Measurements from ENCODE around the gene LGALS7.

Gene LGALS7

DNA sequence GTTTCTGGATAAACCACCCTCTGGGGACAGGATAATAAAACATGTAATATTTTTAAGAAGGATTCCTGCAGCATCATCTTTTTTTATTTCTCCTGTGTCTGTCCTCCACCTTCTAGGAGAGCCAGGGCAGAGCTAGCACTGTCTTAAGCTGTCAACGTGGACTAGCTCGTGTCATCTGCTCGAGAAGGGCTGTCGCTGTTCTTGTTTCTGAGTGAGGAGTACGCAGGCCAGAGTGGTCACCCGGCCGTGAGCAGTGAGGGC is 42.9 kb downstream of the LGALS7 start:
- Histone ChIP-seq H3K9ac (ENCODE audit: low read depth, low read length, poor library complexity) (no peak overlapping the region), H3K36me3 (replicated peaks in 1 of 2; ENCODE audit: control insufficient read depth in 2 of 2, insufficient read depth in 2 of 2, low read length in 2 of 2) (peaks cover 46 to 64% of the 10 kb centered on the region in 2 donors), H2BK120ac (ENCODE audit: low read depth, low read length) (no peak overlapping the region), H3K18ac (ENCODE audit: low read length) (no peak overlapping the region), H3K4me1 (ENCODE audit: control insufficient read depth in 2 of 2, insufficient read depth in 1 of 2, low read depth in 1 of 2, low read length in 2 of 2) (peaks cover 0 to 3% of the 10 kb centered on the region in 2 donors), H3K79me1 (ENCODE audit: low read depth, low read length) (peaks cover 11% of the 10 kb centered on the region), H2BK12ac (ENCODE audit: low read length) (no peak overlapping the region), H3K14ac (ENCODE audit: low read length) (no peak overlapping the region), H3K23ac (ENCODE audit: low read depth, low read length, poor library complexity) (peak overlapping the region; percentile 93), H3K4ac (ENCODE audit: low read length) (no peak overlapping the region), H2BK15ac (ENCODE audit: low read length) (no peak overlapping the region), H4K91ac (ENCODE audit: low read depth, low read length, poor library complexity) (no peak overlapping the region), H4K8ac (ENCODE audit: low read depth, low read length) (no peak overlapping the region), H3K27me3 (ENCODE audit: control insufficient read depth in 3 of 3, insufficient read depth in 3 of 3, low read depth in 1 of 3, low read length in 3 of 3) (no peaks in the 10 kb centered on the region), H3K27ac (replicated peaks; ENCODE audit: low read length) (no peak overlapping the region), H3K9me3 (replicated peaks in 1 of 2; ENCODE audit: control insufficient read depth in 2 of 2, insufficient read depth in 1 of 2, low read depth in 1 of 2, low read length in 2 of 2) (no peaks in the 10 kb centered on the region), H3K4me3 (ENCODE audit: low read length in 2 of 2) (no peak overlapping the region), H2AK5ac (ENCODE audit: low read depth, low read length) (no peak overlapping the region), H2AFZ (ENCODE audit: low read length) (no peak overlapping the region), H2BK5ac (ENCODE audit: low read length) (no peak overlapping the region), H3K4me2 (ENCODE audit: insufficient read depth, low read length, poor library complexity, severe bottlenecking) (no peak overlapping the region)
- no peak for DNase-seq (ENCODE audit: low spot score)
- no CpG with 5 or more reads among the region's 7 CpGs for WGBS, 2 donors (ENCODE audit: extremely low coverage in 2 of 2, insufficient read length in 2 of 2, insufficient replicate concordance in 1 of 2)

GRCh38 chr19:38729653-38730469 is 43.5 kb downstream of the LGALS7 start:
- H3K4ac ChIP-seq (ENCODE audit: low read length) = no peak overlapping the region
- no peak overlapping the region for H2BK120ac ChIP-seq (ENCODE audit: low read depth, low read length)
- peak; percentile 46 for DNase-seq (ENCODE audit: low spot score)
- no peak overlapping the region for H3K18ac ChIP-seq (ENCODE audit: low read length)
- H3K27ac ChIP-seq (replicated peaks; ENCODE audit: low read length) = no peak overlapping the region
- peaks cover 52 to 69% of the 10 kb centered on the region in 2 donors for H3K36me3 ChIP-seq (replicated peaks in 1 of 2; ENCODE audit: control insufficient read depth in 2 of 2, insufficient read depth in 2 of 2, low read length in 2 of 2)
- H3K23ac ChIP-seq (ENCODE audit: low read depth, low read length, poor library complexity) = no peak overlapping the region
- no peak overlapping the region for H3K14ac ChIP-seq (ENCODE audit: low read length)
- H3K4me1 ChIP-seq (ENCODE audit: control insufficient read depth in 2 of 2, insufficient read depth in 1 of 2, low read depth in 1 of 2, low read length in 2 of 2) = peaks cover 0 to 2% of the 10 kb centered on the region in 2 donors
- H3K9me3 ChIP-seq (replicated peaks in 1 of 2; ENCODE audit: control insufficient read depth in 2 of 2, insufficient read depth in 1 of 2, low read depth in 1 of 2, low read length in 2 of 2) = no peaks in the 10 kb centered on the region
- H3K79me1 ChIP-seq (ENCODE audit: low read depth, low read length) = peaks cover 14% of the 10 kb centered on the region
- no peak overlapping the region for H2BK12ac ChIP-seq (ENCODE audit: low read length)
- no peak overlapping the region for H2AFZ ChIP-seq (ENCODE audit: low read length)
- no peak overlapping the region for H3K4me3 ChIP-seq (ENCODE audit: low read length in 2 of 2)
- WGBS, 2 donors (ENCODE audit: extremely low coverage in 2 of 2, insufficient read length in 2 of 2, insufficient replicate concordance in 1 of 2) = no CpG with 5 or more reads among the region's 17 CpGs
- H2BK15ac ChIP-seq (ENCODE audit: low read length) = no peak overlapping the region
- no peaks in the 10 kb centered on the region for H3K27me3 ChIP-seq (ENCODE audit: control insufficient read depth in 3 of 3, insufficient read depth in 3 of 3, low read depth in 1 of 3, low read length in 3 of 3)
- no peak overlapping the region for H4K91ac ChIP-seq (ENCODE audit: low read depth, low read length, poor library complexity)
- H2BK5ac ChIP-seq (ENCODE audit: low read length) = no peak overlapping the region
- no peak overlapping the region for H3K9ac ChIP-seq (ENCODE audit: low read depth, low read length, poor library complexity)
- no peak overlapping the region for H2AK5ac ChIP-seq (ENCODE audit: low read depth, low read length)
- no peak overlapping the region for H3K4me2 ChIP-seq (ENCODE audit: insufficient read depth, low read length, poor library complexity, severe bottlenecking)
- no peak overlapping the region for H4K8ac ChIP-seq (ENCODE audit: low read depth, low read length)

GRCh38 chr19:38728752-38729541 is 44.4 kb downstream of the LGALS7 start:
- Histone ChIP-seq H2BK12ac (ENCODE audit: low read length) (no peak overlapping the region), H3K4me2 (ENCODE audit: insufficient read depth, low read length, poor library complexity, severe bottlenecking) (no peak overlapping the region), H4K8ac (ENCODE audit: low read depth, low read length) (peak overlapping the region; percentile 65), H3K9ac (ENCODE audit: low read depth, low read length, poor library complexity) (no peak overlapping the region), H3K4me1 (ENCODE audit: control insufficient read depth in 2 of 2, insufficient read depth in 1 of 2, low read depth in 1 of 2, low read length in 2 of 2) (no peaks in the 10 kb centered on the region), H2BK5ac (ENCODE audit: low read length) (no peak overlapping the region), H4K91ac (ENCODE audit: low read depth, low read length, poor library complexity) (no peak overlapping the region), H2BK15ac (ENCODE audit: low read length) (no peak overlapping the region), H2BK120ac (ENCODE audit: low read depth, low read length) (no peak overlapping the region), H3K4me3 (ENCODE audit: low read length in 2 of 2) (no peak overlapping the region), H3K4ac (ENCODE audit: low read length) (no peak overlapping the region), H3K14ac (ENCODE audit: low read length) (no peak overlapping the region), H3K79me1 (ENCODE audit: low read depth, low read length) (peaks cover 15% of the 10 kb centered on the region), H2AFZ (ENCODE audit: low read length) (no peak overlapping the region), H3K27me3 (ENCODE audit: control insufficient read depth in 3 of 3, insufficient read depth in 3 of 3, low read depth in 1 of 3, low read length in 3 of 3) (no peaks in the 10 kb centered on the region), H3K23ac (ENCODE audit: low read depth, low read length, poor library complexity) (peak overlapping the region; percentile 12), H3K36me3 (replicated peaks in 1 of 2; ENCODE audit: control insufficient read depth in 2 of 2, insufficient read depth in 2 of 2, low read length in 2 of 2) (peaks cover 55 to 78% of the 10 kb centered on the region in 2 donors), H3K18ac (ENCODE audit: low read length) (no peak overlapping the region), H3K9me3 (replicated peaks in 1 of 2; ENCODE audit: control insufficient read depth in 2 of 2, insufficient read depth in 1 of 2, low read depth in 1 of 2, low read length in 2 of 2) (no peaks in the 10 kb centered on the region), H3K27ac (replicated peaks; ENCODE audit: low read length) (no peak overlapping the region), H2AK5ac (ENCODE audit: low read depth, low read length) (no peak overlapping the region)
- no peak for DNase-seq (ENCODE audit: low spot score)
- WGBS, 2 donors (ENCODE audit: extremely low coverage in 2 of 2, insufficient read length in 2 of 2, insufficient replicate concordance in 1 of 2) = no CpG with 5 or more reads among the region's 37 CpGs
